ENCODE data around the gene ATG101. TPM values are rescaled to one million over a fixed set of nuclear protein-coding genes. Genes with fewer than 3 reads are reported as not detected.

ATG101 gene
- total and polyA plus RNA-seq, 4 donors = 12.9 to 31.8 (median 29.4) TPM

DNA sequence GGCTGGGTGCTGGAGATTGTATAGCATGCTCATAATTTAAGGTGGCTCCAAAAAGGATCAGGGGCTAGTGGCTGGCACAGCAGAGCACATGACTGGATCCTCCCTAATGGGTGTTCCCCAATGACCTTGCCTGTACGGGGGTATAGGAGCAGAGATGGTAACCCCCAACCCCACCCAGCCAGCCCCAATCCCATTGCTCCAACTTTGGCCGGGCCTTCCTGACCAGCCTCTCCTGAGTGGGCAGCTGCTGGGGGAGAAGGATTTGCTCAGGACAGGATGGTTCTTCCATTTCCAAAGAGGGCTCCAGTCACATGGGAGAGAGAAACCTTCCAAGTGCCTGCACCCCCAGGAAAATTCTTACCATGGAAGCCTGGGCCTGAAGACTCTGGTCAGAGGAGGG, 33.9 kb upstream of the ATG101 start:
- WGBS = 95% methylated on average over 2 of the region's 2 CpGs
- Histone ChIP-seq H3K4me3 (ENCODE audit: low read depth in 1 of 3, low read length in 3 of 3) (no peak overlapping the region), H3K4me1 (ENCODE audit: control insufficient read depth in 4 of 4, insufficient read depth in 4 of 4, low read length in 3 of 4) (peaks cover 0 to 12% (median 7%) of the 10 kb centered on the region in 4 donors), H3K36me3 (ENCODE audit: control insufficient read depth in 4 of 4, insufficient read depth in 3 of 4, low read depth in 1 of 4, low read length in 3 of 4) (no peaks in the 10 kb centered on the region), H3K27ac (ENCODE audit: low read depth in 1 of 2, low read length in 2 of 2) (peak overlapping the region; percentile 61 to 64), H3K9ac (ENCODE audit: low read depth in 1 of 2, low read length in 2 of 2) (peak overlapping the region in 1 of 2 donors; percentile 65), H3K9me3 (ENCODE audit: control insufficient read depth in 4 of 4, low read length in 3 of 4) (no peaks in the 10 kb centered on the region), H3K27me3 (ENCODE audit: control insufficient read depth in 4 of 4, insufficient read depth in 4 of 4, low read length in 3 of 4) (no peaks in the 10 kb centered on the region)
- no peak for DNase-seq (ENCODE audit: low spot score)
- no peak for TF ChIP-seq RXRA (IDR thresholded peaks at IDR 0.05)
- no peak for TF ChIP-seq YY1 (IDR thresholded peaks at IDR 0.05)
- no peak for TF ChIP-seq FOXA1 (IDR thresholded peaks at IDR 0.05)
- TF ChIP-seq FOXA2 (IDR thresholded peaks at IDR 0.05) = no peak
- TF ChIP-seq REST (IDR thresholded peaks at IDR 0.05) = no peak
- TF ChIP-seq, protein P1, sequence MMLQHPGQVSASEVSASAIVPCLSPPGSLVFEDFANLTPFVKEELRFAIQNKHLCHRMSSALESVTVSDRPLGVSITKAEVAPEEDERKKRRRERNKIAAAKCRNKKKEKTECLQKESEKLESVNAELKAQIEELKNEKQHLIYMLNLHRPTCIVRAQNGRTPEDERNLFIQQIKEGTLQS (IDR thresholded peaks at IDR 0.05) = no peak
- no peak for TF ChIP-seq GABPA (IDR thresholded peaks at IDR 0.05 in 1 of 2, conservative IDR thresholded peaks at IDR 0.05 in 1 of 2)
- no peak for TF ChIP-seq SP1 (IDR thresholded peaks at IDR 0.05)

GRCh38 chr12:52036587-52037171, 33.1 kb upstream of the ATG101 start:
- peak overlapping the region; percentile 61 to 64 for H3K27ac ChIP-seq (ENCODE audit: low read depth in 1 of 2, low read length in 2 of 2)
- WGBS = 7% methylated on average over 53 of the region's 53 CpGs
- peak overlapping the region; percentile 49 to 65 for H3K9ac ChIP-seq (ENCODE audit: low read depth in 1 of 2, low read length in 2 of 2)
- H3K27me3 ChIP-seq (ENCODE audit: control insufficient read depth in 4 of 4, insufficient read depth in 4 of 4, low read length in 3 of 4) = no peaks in the 10 kb centered on the region
- no peaks in the 10 kb centered on the region for H3K9me3 ChIP-seq (ENCODE audit: control insufficient read depth in 4 of 4, low read length in 3 of 4)
- DNase-seq (ENCODE audit: low spot score) = peak; percentile 62
- peak overlapping the region in 1 of 3 donors; percentile 52 for H3K4me3 ChIP-seq (ENCODE audit: low read depth in 1 of 3, low read length in 3 of 3)
- peaks cover 0 to 12% (median 7%) of the 10 kb centered on the region in 4 donors for H3K4me1 ChIP-seq (ENCODE audit: control insufficient read depth in 4 of 4, insufficient read depth in 4 of 4, low read length in 3 of 4)
- H3K36me3 ChIP-seq (ENCODE audit: control insufficient read depth in 4 of 4, insufficient read depth in 3 of 4, low read depth in 1 of 4, low read length in 3 of 4) = no peaks in the 10 kb centered on the region
- TF ChIP-seq YY1 (IDR thresholded peaks at IDR 0.05) (peak; percentile 19), FOXA1 (IDR thresholded peaks at IDR 0.05) (no peak), RXRA (IDR thresholded peaks at IDR 0.05) (peak in 1 of 2 donors; percentile 45), HNF4A (conservative IDR thresholded peaks at IDR 0.05) (peak; percentile 60 to 69), HNF4G (IDR thresholded peaks at IDR 0.05) (no peak), SP1 (IDR thresholded peaks at IDR 0.05) (peak; percentile 60), NR2F2 (IDR thresholded peaks at IDR 0.05) (no peak)
- TF ChIP-seq, protein P1 (IDR thresholded peaks at IDR 0.05) = no peak

DNA sequence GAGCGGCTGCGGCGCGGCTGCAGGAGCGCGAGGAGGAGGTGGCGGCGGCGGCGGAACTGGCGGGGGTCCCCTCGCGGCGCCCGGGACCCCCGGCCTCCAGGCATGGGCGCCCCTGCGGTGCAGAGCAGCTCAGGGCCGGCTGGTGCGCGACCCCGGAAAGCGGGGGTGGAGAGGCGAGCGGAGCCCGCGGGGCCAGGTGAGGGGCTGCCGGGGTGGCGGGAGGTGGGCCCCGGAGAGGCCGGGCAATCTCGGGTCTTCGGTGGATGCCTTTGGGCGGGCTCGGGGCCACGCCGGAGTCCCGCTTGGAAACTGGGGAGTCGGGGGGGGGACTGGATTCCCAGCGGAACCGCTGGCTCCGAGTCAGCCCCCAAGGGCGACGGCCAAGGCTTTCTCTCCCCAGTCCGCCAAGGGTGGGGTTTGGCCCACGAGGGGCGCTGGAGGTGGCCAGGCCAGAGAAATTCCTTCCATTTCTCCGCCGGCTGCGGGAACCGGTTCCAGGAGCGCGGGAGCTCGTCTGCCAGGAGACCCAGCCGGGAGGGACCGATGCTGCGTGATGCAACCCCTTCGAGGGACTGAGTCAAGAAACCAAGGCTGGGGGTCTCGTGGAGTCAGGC, 32.4 kb upstream of the ATG101 start:
- Histone ChIP-seq H3K36me3 (ENCODE audit: control insufficient read depth in 4 of 4, insufficient read depth in 3 of 4, low read depth in 1 of 4, low read length in 3 of 4) (no peaks in the 10 kb centered on the region), H3K4me1 (ENCODE audit: control insufficient read depth in 4 of 4, insufficient read depth in 4 of 4, low read length in 3 of 4) (peaks cover 0 to 8% (median 4%) of the 10 kb centered on the region in 4 donors), H3K27me3 (ENCODE audit: control insufficient read depth in 4 of 4, insufficient read depth in 4 of 4, low read length in 3 of 4) (no peaks in the 10 kb centered on the region), H3K9me3 (ENCODE audit: control insufficient read depth in 4 of 4, low read length in 3 of 4) (no peaks in the 10 kb centered on the region), H3K9ac (ENCODE audit: low read depth in 1 of 2, low read length in 2 of 2) (peak overlapping the region in 1 of 2 donors; percentile 36), H3K27ac (ENCODE audit: low read depth in 1 of 2, low read length in 2 of 2) (no peak overlapping the region), H3K4me3 (ENCODE audit: low read depth in 1 of 3, low read length in 3 of 3) (peak overlapping the region; percentile 11 to 52 (median 24))
- WGBS = 9% methylated on average over 59 of the region's 59 CpGs
- TF ChIP-seq HNF4G (IDR thresholded peaks at IDR 0.05) (no peak), JUND (IDR thresholded peaks at IDR 0.05) (no peak), NR2F2 (IDR thresholded peaks at IDR 0.05) (no peak), YY1 (IDR thresholded peaks at IDR 0.05) (no peak), SP1 (IDR thresholded peaks at IDR 0.05) (no peak), FOXA2 (IDR thresholded peaks at IDR 0.05) (no peak)
- TF ChIP-seq, protein P2, sequence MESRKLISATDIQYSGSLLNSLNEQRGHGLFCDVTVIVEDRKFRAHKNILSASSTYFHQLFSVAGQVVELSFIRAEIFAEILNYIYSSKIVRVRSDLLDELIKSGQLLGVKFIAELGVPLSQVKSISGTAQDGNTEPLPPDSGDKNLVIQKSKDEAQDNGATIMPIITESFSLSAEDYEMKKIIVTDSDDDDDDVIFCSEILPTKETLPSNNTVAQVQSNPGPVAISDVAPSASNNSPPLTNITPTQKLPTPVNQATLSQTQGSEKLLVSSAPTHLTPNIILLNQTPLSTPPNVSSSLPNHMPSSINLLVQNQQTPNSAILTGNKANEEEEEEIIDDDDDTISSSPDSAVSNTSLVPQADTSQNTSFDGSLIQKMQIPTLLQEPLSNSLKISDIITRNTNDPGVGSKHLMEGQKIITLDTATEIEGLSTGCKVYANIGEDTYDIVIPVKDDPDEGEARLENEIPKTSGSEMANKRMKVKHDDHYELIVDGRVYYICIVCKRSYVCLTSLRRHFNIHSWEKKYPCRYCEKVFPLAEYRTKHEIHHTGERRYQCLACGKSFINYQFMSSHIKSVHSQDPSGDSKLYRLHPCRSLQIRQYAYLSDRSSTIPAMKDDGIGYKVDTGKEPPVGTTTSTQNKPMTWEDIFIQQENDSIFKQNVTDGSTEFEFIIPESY (IDR thresholded peaks at IDR 0.05) = no peak
- TF ChIP-seq, protein P3, sequence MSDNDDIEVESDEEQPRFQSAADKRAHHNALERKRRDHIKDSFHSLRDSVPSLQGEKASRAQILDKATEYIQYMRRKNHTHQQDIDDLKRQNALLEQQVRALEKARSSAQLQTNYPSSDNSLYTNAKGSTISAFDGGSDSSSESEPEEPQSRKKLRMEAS (IDR thresholded peaks at IDR 0.05) = no peak
- DNase-seq (ENCODE audit: low spot score) = no peak

Measured in liver (tissue), 9 donors.